AG09309 (cell line): ENCODE data around the gene HBA1.
"Not testable (repeated sequence)": the region's sequence is repeated elsewhere in the genome, so short reads cannot be mapped to it uniquely, and the experiment has no call there.

Source experiments
- DNase-seq: peaks from one replicate; pipeline ENCODE4 v3.0.0-alpha.2; 2010; ENCODE audit warnings: low read depth
- H3K4me3 ChIP-seq: 2 replicates; pipeline ENCODE4 v1.5.1; 2011; ENCODE audit warnings: mild to moderate bottlenecking, low read depth, low read length, moderate library complexity; ENCODE audit not compliant: control insufficient read depth
- CTCF ChIP-seq: IDR thresholded peaks from 2 replicates; pipeline ENCODE4 v1.5.1; 2011; ENCODE audit warnings: mild to moderate bottlenecking, low read depth, low read length, inconsistent platforms; ENCODE audit not compliant: insufficient read depth, control insufficient read depth; ENCODE audit errors: missing control alignments

The HBA1 gene

DNA sequence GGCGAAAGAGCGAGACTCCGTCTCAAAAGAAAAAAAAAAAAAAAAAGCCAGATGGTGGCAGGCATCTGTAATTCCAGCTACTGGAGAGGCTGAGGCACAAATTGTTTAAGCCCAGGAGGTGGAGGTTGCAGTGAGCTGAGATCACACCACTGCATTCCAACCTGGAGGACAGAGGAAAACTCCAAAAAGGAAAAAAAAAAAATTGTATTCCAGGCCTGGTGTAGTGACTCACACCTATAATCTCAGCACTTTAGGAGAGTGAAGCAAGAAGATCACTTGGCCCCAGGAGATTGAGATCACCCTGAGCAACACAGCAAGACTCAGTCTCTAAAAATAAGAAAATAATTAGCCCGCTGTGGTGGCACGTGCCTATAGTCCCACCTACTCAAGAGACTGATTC lies 23.9 kb downstream of the HBA1 start:
- DNase-seq = peak; percentile 52

GRCh38 chr16:203246-203645 lies 26.8 kb downstream of the HBA1 start:
- DNase-seq = no peak
- no peak overlapping the region for H3K4me3 ChIP-seq
- TF ChIP-seq CTCF = no peak

More for the DNA sequence above, 23.9 kb downstream of the HBA1 start:
- TF ChIP-seq CTCF = no peak
- no peak overlapping the region for H3K4me3 ChIP-seq

GRCh38 chr16:204046-204445 lies 27.6 kb downstream of the HBA1 start:
- H3K4me3 ChIP-seq, DNase-seq: not testable (repeated sequence)

- H3K4me3 ChIP-seq, DNase-seq: not testable (repeated sequence)
These were observed 32.9 kb downstream of the HBA1 start for GRCh38 chr16:209359-209758.

GRCh38 chr16:211631-212180 lies 35.2 kb downstream of the HBA1 start:
- not testable (repeated sequence) for H3K4me3 ChIP-seq, DNase-seq

DNA sequence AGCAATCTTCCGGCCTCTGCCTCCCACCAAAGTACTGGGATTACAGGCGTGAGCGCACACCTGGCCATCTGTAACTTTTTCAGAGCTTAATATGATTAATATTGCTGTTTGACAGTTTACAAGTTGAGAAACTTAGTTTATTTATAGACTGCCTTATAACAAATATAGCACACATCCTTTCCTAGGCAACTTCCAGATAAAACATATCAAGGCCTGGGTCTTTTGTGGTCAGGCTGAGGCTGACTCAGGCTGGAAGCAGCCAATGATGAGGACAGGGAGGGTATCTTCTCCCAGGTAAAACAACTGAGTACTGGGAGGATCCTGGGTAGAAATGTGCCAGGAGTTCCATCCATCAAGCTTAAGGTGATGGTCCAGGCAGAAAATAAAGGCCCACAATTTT lies 36.5 kb downstream of the HBA1 start:
- no peak overlapping the region for H3K4me3 ChIP-seq
- no peak for TF ChIP-seq CTCF
- DNase-seq = no peak

- TF ChIP-seq CTCF = no peak
- H3K4me3 ChIP-seq = no peak overlapping the region
- DNase-seq = no peak
These were observed 43.5 kb downstream of the HBA1 start for GRCh38 chr16:220021-220420.
